Gastroesophageal sphincter (tissue), 2 donors: Measurements from ENCODE around the gene UBL5.

Experiments
- EP300 ChIP-seq: sonication (generic); formaldehyde crosslinking; IDR thresholded peaks from one replicate; pipeline ENCODE4 v1.6.1; 2017; ENCODE audit warnings: antibody characterized with exemption, mild to moderate bottlenecking
- POLR2A ChIP-seq, 2 donors: fragments of 450-650 bp; IDR thresholded peaks; one replicate each; pipeline ENCODE4 v1.6.1; 2017; ENCODE audit warnings: antibody characterized with exemption in 2 of 2, mild to moderate bottlenecking in 2 of 2, moderate library complexity in 1 of 2

DNA sequence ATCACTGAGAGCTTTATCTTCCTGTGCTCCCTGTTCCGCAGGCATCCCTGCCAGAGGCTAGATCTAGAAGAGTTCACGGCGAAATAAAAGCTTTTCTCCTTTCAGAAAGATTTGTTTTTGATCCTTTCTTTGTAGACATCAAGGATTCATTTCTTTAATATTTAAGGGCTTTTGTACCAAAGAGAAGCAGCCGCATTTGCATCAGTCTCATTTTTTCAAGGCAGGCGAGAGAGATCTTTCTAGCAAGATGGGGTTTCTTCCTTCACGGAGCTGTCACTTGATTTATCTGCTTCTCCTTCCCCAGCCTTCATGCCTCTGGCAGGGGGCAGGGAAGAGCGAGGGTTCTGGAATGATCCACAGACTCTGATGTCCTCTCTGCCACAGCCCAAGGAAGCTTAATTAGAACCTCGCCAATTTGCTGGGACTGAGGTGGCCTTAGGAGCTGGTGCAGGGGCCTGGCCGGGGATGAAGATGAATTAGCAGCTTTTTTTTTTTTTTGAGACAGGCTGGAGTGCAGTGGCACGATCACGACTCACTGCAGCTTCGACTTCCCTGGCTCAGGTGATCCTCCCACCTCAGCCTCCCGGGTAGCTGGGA is 47.4 kb downstream of the UBL5 start:
- TF ChIP-seq POLR2A (IDR thresholded peaks at IDR 0.05) (no peak), EP300 (no peak)
